HG02885 (cell line): ENCODE measurements around the gene PKMYT1.

Experiments used
- ATAC-seq: cut with Tn5 transposase; IDR thresholded peaks from one replicate; pipeline ENCODE4 v1.9.1; 2021; ENCODE audit warnings: mild to moderate bottlenecking; ENCODE audit not compliant: unreplicated experiment, poor library complexity

The PKMYT1 gene

GRCh38 chr16:3001316-3001715 lies 21.1 kb upstream of the PKMYT1 start:
- no peak for ATAC-seq

GRCh38 chr16:3000540-3000939 lies 20.3 kb upstream of the PKMYT1 start:
- ATAC-seq, result no peak

GRCh38 chr16:2999929-3000328 lies 19.7 kb upstream of the PKMYT1 start:
- no peak for ATAC-seq

GRCh38 chr16:2996298-2996697 lies 16.1 kb upstream of the PKMYT1 start:
- no peak for ATAC-seq

- ATAC-seq, result no peak
Measured at GRCh38 chr16:2992383-2993081, 12.3 kb upstream of the PKMYT1 start.

GRCh38 chr16:2991566-2992261 lies 11.5 kb upstream of the PKMYT1 start:
- ATAC-seq, result no peak

GRCh38 chr16:2990891-2991290 lies 10.6 kb upstream of the PKMYT1 start:
- no peak for ATAC-seq

GRCh38 chr16:2988590-2989099 lies 8.4 kb upstream of the PKMYT1 start:
- no peak for ATAC-seq

GRCh38 chr16:2987833-2988232 lies 7.6 kb upstream of the PKMYT1 start:
- ATAC-seq, result no peak

- no peak for ATAC-seq
Measured at GRCh38 chr16:2987286-2987685, 7.0 kb upstream of the PKMYT1 start.

- no peak for ATAC-seq
Measured at GRCh38 chr16:2986623-2987188, 6.5 kb upstream of the PKMYT1 start.

GRCh38 chr16:2985893-2986355 lies 5.7 kb upstream of the PKMYT1 start:
- ATAC-seq, result no peak

GRCh38 chr16:2985462-2985861 lies 5.2 kb upstream of the PKMYT1 start:
- no peak for ATAC-seq

GRCh38 chr16:2983706-2984136 lies 3.5 kb upstream of the PKMYT1 start:
- ATAC-seq, result peak; percentile 39

- ATAC-seq, result no peak
Measured at GRCh38 chr16:2982402-2982801, 2.2 kb upstream of the PKMYT1 start.

- ATAC-seq, result no peak
Measured at GRCh38 chr16:2981899-2982250, 1.6 kb upstream of the PKMYT1 start.

GRCh38 chr16:2981177-2981898 lies 1.1 kb upstream of the PKMYT1 start:
- no peak for ATAC-seq

GRCh38 chr16:2979669-2980226 lies 498 bp downstream of the PKMYT1 start:
- peak; percentile 9 for ATAC-seq

GRCh38 chr16:2977440-2977839 lies 2.8 kb downstream of the PKMYT1 start:
- ATAC-seq, result no peak

- no peak for ATAC-seq
Measured at GRCh38 chr16:2976673-2977072, 3.6 kb downstream of the PKMYT1 start.
